D341Med (cell line): ENCODE measurements around the gene THAP7.
"Not testable (repeated sequence)": the region's sequence is repeated elsewhere in the genome, so short reads cannot be mapped to it uniquely, and the experiment has no call there.

Source experiments
- DNase-seq: peaks from one replicate; pipeline ENCODE4 v3.0.0; 2012; ENCODE audit warnings: low spot score

Gene THAP7

GRCh38 chr22:21012446-21013407 lies 10.8 kb upstream of the THAP7 start:
- DNase-seq = peak; percentile 58

GRCh38 chr22:21010426-21011113 lies 8.7 kb upstream of the THAP7 start:
- DNase-seq = no peak

- DNase-seq = no peak
Measured at GRCh38 chr22:21009638-21010425, 7.9 kb upstream of the THAP7 start.

GRCh38 chr22:21009208-21009607 lies 7.3 kb upstream of the THAP7 start:
- not testable (repeated sequence) for DNase-seq

GRCh38 chr22:21003782-21004181 lies 1.9 kb upstream of the THAP7 start:
- DNase-seq = no peak

- no peak for DNase-seq
Measured at GRCh38 chr22:21000987-21001600, 824 bp downstream of the THAP7 start.

- no peak for DNase-seq
Measured at GRCh38 chr22:21000207-21000986, 1.5 kb downstream of the THAP7 start.

GRCh38 chr22:20999350-21000206 lies 2.3 kb downstream of the THAP7 start:
- DNase-seq = no peak

GRCh38 chr22:20998411-20999336 lies 3.2 kb downstream of the THAP7 start:
- DNase-seq = no peak

GRCh38 chr22:20997536-20998257 lies 4.2 kb downstream of the THAP7 start:
- DNase-seq = no peak

GRCh38 chr22:20996598-20997535 lies 5.1 kb downstream of the THAP7 start:
- no peak for DNase-seq

- no peak for DNase-seq
Measured at GRCh38 chr22:20996031-20996410, 5.9 kb downstream of the THAP7 start.

- DNase-seq = no peak
Measured at GRCh38 chr22:20995329-20996030, 6.4 kb downstream of the THAP7 start.

- DNase-seq = no peak
Measured at GRCh38 chr22:20994902-20995241, 7.0 kb downstream of the THAP7 start.

GRCh38 chr22:20994128-20994901 lies 7.6 kb downstream of the THAP7 start:
- DNase-seq = no peak
